GM12865 (cell line): ENCODE data around the gene OR6V1.

Source experiments
- DNase-seq: peaks from one replicate; pipeline ENCODE4 v3.0.0; 2010; ENCODE audit warnings: low read depth
- H3K4me3 ChIP-seq: 2 replicates; pipeline ENCODE4 v1.5.1; 2011; ENCODE audit warnings: mild to moderate bottlenecking, low read depth, low read length, control low read depth
- CTCF ChIP-seq: IDR thresholded peaks from 2 replicates; pipeline ENCODE4 v1.5.1; 2011; ENCODE audit warnings: low read length, control low read depth, low read depth, inconsistent platforms; ENCODE audit not compliant: insufficient read depth; ENCODE audit errors: missing control alignments

The OR6V1 gene

GRCh38 chr7:143012409-143012808, 39.7 kb upstream of the OR6V1 start:
- TF ChIP-seq CTCF, result no peak
- H3K4me3 ChIP-seq, result no peak overlapping the region
- no peak for DNase-seq

- DNase-seq, result no peak
- no peak overlapping the region for H3K4me3 ChIP-seq
- no peak for TF ChIP-seq CTCF
Observed at GRCh38 chr7:143013473-143013872, 38.7 kb upstream of the OR6V1 start.

GRCh38 chr7:143013893-143014292, 38.2 kb upstream of the OR6V1 start:
- no peak for TF ChIP-seq CTCF
- DNase-seq, result no peak
- H3K4me3 ChIP-seq, result no peak overlapping the region

GRCh38 chr7:143015084-143015483, 37.1 kb upstream of the OR6V1 start:
- peak; percentile 21 for DNase-seq
- H3K4me3 ChIP-seq, result no peak overlapping the region
- no peak for TF ChIP-seq CTCF

GRCh38 chr7:143015926-143016490, 36.1 kb upstream of the OR6V1 start:
- DNase-seq, result no peak
- no peak for TF ChIP-seq CTCF
- H3K4me3 ChIP-seq, result no peak overlapping the region

GRCh38 chr7:143016996-143017395, 35.1 kb upstream of the OR6V1 start:
- TF ChIP-seq CTCF, result no peak
- DNase-seq, result no peak
- H3K4me3 ChIP-seq, result no peak overlapping the region

GRCh38 chr7:143018931-143019330, 33.2 kb upstream of the OR6V1 start:
- no peak overlapping the region for H3K4me3 ChIP-seq
- no peak for TF ChIP-seq CTCF
- DNase-seq, result no peak
